Measurements from ENCODE around the gene DNAJC3. TPM values are rescaled to one million over a fixed set of nuclear protein-coding genes. Genes with fewer than 3 reads are reported as not detected.
"Not testable (repeated sequence)": the region's sequence is repeated elsewhere in the genome, so short reads cannot be mapped to it uniquely, and the experiment has no call there.

Gene DNAJC3
- total RNA-seq, 4 donors from 2014 or later = 49.1 to 73.3 (median 53.1) TPM

GRCh38 chr13:95749545-95749944 is 72.6 kb downstream of the DNAJC3 start:
- Histone ChIP-seq H3K36me3 (no peaks in the 10 kb centered on the region), H3K4me3 (no peak overlapping the region), H3K9me3 (no peaks in the 10 kb centered on the region), H3K27me3 (no peaks in the 10 kb centered on the region), H3K27ac (no peak overlapping the region), H3K4me1 (peaks cover 0 to 14% (median 0%) of the 10 kb centered on the region in 3 donors)
- ATAC-seq = no peak
- WGBS, 2 donors (ENCODE audit: low coverage in 1 of 2) = 93% methylated on average over 4 of the region's 4 CpGs; no CpG with 5 or more reads in 1 of the 2 donors
- no peak for TF ChIP-seq EP300 (IDR thresholded peaks at IDR 0.05)
- no peak for TF ChIP-seq CTCF (IDR thresholded peaks at IDR 0.05)
- TF ChIP-seq POLR2A (IDR thresholded peaks at IDR 0.05) = no peak
- TF ChIP-seq POLR2AphosphoS5 (IDR thresholded peaks at IDR 0.05) = no peak

GRCh38 chr13:95752677-95753076 is 75.7 kb downstream of the DNAJC3 start:
- Histone ChIP-seq H3K27me3 (no peaks in the 10 kb centered on the region), H3K4me1 (peaks cover 0 to 4% (median 0%) of the 10 kb centered on the region in 3 donors), H3K9me3 (no peaks in the 10 kb centered on the region), H3K4me3 (no peak overlapping the region), H3K36me3 (peaks cover 0 to under 1% of the 10 kb centered on the region in 2 donors), H3K27ac (no peak overlapping the region)
- TF ChIP-seq EP300 (IDR thresholded peaks at IDR 0.05) = no peak
- TF ChIP-seq CTCF (IDR thresholded peaks at IDR 0.05) = no peak
- no peak for TF ChIP-seq POLR2A (IDR thresholded peaks at IDR 0.05)
- TF ChIP-seq POLR2AphosphoS5 (IDR thresholded peaks at IDR 0.05) = no peak
- no peak for ATAC-seq
- WGBS, 2 donors (ENCODE audit: low coverage in 1 of 2) = 56 to 73% methylated on average over 1 to 2 of the region's 2 CpGs

DNA sequence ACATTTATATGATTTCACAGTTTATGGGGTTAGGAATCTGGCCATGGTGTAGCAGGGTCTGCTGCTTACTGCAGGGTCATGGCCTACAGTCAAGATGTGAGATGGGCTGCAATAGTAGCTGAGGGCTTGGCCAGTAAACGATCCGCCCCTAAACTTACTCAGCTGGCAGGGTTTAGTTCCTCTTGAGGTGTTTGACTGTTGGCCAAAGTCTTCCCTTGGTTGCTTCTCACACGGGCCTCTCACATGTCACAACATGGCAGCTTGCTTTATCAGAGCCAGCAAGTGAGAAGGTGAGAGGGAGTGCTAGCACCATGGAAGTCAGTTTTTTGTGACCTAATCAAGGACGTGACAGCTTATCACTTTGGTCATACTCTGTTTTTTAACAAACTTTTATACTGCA is 77.1 kb downstream of the DNAJC3 start:
- Histone ChIP-seq H3K27me3 (no peaks in the 10 kb centered on the region), H3K27ac (no peak overlapping the region), H3K4me1 (no peaks in the 10 kb centered on the region), H3K36me3 (peaks cover 0 to 9% of the 10 kb centered on the region in 2 donors), H3K4me3 (no peak overlapping the region), H3K9me3 (no peaks in the 10 kb centered on the region)
- ATAC-seq = no peak
- TF ChIP-seq CTCF (IDR thresholded peaks at IDR 0.05) (no peak), EP300 (IDR thresholded peaks at IDR 0.05) (no peak), POLR2AphosphoS5 (IDR thresholded peaks at IDR 0.05) (no peak), POLR2A (IDR thresholded peaks at IDR 0.05) (no peak)
- WGBS, 2 donors (ENCODE audit: low coverage in 1 of 2) = 56 to 85% methylated on average over 2 to 4 of the region's 4 CpGs

- no peak for TF ChIP-seq CTCF (IDR thresholded peaks at IDR 0.05)
- no peak for TF ChIP-seq POLR2A (IDR thresholded peaks at IDR 0.05)
- no peak for TF ChIP-seq POLR2AphosphoS5 (IDR thresholded peaks at IDR 0.05)
- no peak for TF ChIP-seq EP300 (IDR thresholded peaks at IDR 0.05)
- H3K27me3 ChIP-seq = no peaks in the 10 kb centered on the region
- 75 to 98% methylated on average over 4 to 5 of the region's 5 CpGs for WGBS, 2 donors (ENCODE audit: low coverage in 1 of 2)
- H3K9me3 ChIP-seq = no peaks in the 10 kb centered on the region
- no peaks in the 10 kb centered on the region for H3K4me1 ChIP-seq
- no peak overlapping the region for H3K27ac ChIP-seq
- H3K4me3 ChIP-seq = no peak overlapping the region
- peaks cover 0 to 24% of the 10 kb centered on the region in 2 donors for H3K36me3 ChIP-seq
- no peak for ATAC-seq
Observed at GRCh38 chr13:95756072-95756471, 79.1 kb downstream of the DNAJC3 start.

DNA sequence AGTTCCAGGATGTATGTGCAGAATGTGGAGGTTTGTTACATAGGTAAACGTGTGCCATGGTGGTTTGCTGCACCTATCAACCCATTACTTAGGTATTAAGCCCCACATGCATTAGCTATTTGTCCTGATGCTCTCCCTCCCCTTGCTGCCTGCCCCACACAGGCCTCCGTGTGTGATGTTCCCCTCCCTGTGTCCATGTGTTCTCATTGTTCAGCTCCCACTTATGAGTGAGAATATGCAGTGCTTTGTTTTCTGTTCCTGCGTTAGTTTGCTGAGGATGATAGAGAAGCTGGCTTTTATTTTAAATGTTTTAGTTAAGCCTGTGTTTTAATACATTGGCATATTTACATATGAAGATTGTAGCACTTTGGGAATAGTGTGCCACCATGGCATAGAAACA is 85.7 kb downstream of the DNAJC3 start:
- not testable (repeated sequence) for ATAC-seq, H3K9me3 ChIP-seq, H3K4me3 ChIP-seq, H3K27ac ChIP-seq, H3K27me3 ChIP-seq, H3K4me1 ChIP-seq
- H3K36me3 ChIP-seq = peaks cover 0 to 78% of the 10 kb centered on the region in 2 donors
- WGBS, 2 donors (ENCODE audit: low coverage in 1 of 2) = 69 to 73% methylated on average over 3 of the region's 3 CpGs
